ENCODE data around the gene KCTD3. TPM values are rescaled to one million over a fixed set of nuclear protein-coding genes. Genes with fewer than 3 reads are reported as not detected.

Gene KCTD3
- total RNA-seq, 4 donors from 2014 or later: 20.4 to 32.4 (median 31.3) TPM

DNA sequence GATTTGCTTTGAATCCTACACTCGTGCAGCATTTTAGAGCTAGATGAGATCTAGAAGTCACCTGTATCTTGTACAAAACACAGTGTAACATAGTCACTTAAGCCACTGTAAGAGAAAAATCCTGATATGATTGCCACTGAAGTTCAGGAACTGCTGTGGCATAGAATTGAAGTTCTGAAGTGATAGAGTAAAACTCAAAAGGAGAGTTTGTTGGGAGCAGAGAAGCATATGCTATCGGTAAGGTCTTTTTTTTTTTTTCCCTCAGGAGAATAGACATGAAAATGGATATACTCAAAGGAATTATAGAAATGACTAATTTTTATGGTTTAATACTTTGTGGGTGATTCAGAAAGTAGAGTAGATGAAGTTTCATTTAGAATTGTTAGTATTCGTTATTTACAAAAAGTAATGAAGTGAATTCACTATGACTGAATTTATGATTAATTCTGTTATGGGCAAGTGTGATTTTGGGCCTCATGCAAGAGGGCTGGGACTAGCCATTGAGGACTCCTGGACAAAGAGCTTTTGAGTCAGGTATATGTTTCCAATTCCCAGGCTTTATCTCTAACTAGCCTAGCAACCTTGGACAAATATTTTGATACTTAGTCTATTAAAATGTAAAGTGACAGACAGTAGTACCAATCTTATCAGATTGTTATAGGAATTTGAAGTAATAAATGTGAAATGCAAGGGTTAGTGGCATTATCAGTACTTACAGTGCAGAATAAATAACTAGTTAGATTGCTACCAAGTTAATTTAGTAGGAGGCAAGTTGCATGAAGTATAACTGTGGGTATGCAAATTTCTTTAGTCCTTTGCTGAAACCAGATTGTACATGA lies 3.1 kb downstream of the KCTD3 start:
- no peak for DNase-seq (ENCODE audit: low spot score in 2 of 2)
- H3K4me3 ChIP-seq (ENCODE audit: low read depth, poor library complexity, severe bottlenecking): no peak overlapping the region
- TF ChIP-seq, protein P1, sequence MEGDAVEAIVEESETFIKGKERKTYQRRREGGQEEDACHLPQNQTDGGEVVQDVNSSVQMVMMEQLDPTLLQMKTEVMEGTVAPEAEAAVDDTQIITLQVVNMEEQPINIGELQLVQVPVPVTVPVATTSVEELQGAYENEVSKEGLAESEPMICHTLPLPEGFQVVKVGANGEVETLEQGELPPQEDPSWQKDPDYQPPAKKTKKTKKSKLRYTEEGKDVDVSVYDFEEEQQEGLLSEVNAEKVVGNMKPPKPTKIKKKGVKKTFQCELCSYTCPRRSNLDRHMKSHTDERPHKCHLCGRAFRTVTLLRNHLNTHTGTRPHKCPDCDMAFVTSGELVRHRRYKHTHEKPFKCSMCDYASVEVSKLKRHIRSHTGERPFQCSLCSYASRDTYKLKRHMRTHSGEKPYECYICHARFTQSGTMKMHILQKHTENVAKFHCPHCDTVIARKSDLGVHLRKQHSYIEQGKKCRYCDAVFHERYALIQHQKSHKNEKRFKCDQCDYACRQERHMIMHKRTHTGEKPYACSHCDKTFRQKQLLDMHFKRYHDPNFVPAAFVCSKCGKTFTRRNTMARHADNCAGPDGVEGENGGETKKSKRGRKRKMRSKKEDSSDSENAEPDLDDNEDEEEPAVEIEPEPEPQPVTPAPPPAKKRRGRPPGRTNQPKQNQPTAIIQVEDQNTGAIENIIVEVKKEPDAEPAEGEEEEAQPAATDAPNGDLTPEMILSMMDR (IDR thresholded peaks at IDR 0.05): no peak
- no peak for TF ChIP-seq POLR2A (IDR thresholded peaks at IDR 0.05)
- 55 to 62% methylated on average over 3 of the region's 3 CpGs for WGBS, 2 donors
- intact Hi-C loops (cut with DNase I; ENCODE audit: low total_unique reads): no loop called here

DNA sequence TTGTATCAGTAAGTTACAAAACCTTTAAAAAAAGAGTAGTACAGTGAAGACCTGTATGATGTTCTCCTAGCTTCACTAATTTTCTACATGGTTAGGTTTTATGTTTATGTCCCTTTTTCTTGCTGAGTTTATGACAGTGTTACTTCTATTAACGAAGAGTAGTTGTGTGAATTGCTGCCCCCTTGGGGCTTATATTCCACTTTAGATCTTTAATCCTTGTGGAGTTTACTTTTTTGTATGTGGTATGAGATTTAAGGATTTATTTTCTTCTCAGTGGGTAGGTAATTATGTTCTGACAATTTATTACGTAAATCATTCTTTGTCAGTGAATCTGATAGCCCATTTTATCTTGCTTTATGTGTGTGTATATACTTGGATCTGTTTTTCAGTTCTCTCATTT lies 14.8 kb downstream of the KCTD3 start:
- DNase-seq (ENCODE audit: low spot score in 2 of 2): no peak
- intact Hi-C loops (cut with DNase I; ENCODE audit: low total_unique reads): no loop called here
- 86 to 90% methylated on average over 2 of the region's 2 CpGs for WGBS, 2 donors
- TF ChIP-seq POLR2A (IDR thresholded peaks at IDR 0.05): no peak
- TF ChIP-seq, protein P1 (IDR thresholded peaks at IDR 0.05): no peak
- H3K4me3 ChIP-seq (ENCODE audit: low read depth, poor library complexity, severe bottlenecking): no peak overlapping the region

DNA sequence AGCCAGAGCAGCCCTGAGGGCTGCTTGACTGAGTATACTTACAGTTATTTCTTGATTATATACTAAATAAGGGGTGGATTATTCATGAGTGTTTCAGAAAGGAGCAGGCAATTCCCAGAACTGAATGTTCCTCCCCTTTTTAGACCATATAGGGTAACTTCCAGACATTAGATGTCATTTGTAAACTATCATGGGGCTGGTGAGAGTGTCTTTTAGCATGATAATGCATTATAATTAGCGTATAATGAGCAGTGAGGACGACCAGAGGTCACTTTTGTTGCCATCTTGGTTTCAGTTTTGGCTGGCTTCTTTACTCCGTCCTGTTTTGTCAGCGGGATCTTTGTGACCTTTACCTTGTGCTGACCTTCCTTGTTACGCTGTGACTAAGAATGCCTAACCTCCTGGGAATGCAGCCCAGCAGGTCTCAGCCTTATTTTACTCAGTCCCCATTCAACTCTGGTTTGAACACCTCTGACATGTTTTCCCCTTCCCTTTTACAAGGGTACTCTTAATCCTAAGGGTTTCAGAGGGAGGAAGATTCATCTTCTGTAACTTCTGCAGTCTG lies 16.2 kb downstream of the KCTD3 start:
- intact Hi-C loops (cut with DNase I; ENCODE audit: low total_unique reads): no loop called here
- 65 to 80% methylated on average over 5 of the region's 5 CpGs for WGBS, 2 donors
- DNase-seq (ENCODE audit: low spot score in 2 of 2): no peak
- no peak for TF ChIP-seq POLR2A (IDR thresholded peaks at IDR 0.05)
- TF ChIP-seq, protein P1 (IDR thresholded peaks at IDR 0.05): no peak
- H3K4me3 ChIP-seq (ENCODE audit: low read depth, poor library complexity, severe bottlenecking): no peak overlapping the region

DNA sequence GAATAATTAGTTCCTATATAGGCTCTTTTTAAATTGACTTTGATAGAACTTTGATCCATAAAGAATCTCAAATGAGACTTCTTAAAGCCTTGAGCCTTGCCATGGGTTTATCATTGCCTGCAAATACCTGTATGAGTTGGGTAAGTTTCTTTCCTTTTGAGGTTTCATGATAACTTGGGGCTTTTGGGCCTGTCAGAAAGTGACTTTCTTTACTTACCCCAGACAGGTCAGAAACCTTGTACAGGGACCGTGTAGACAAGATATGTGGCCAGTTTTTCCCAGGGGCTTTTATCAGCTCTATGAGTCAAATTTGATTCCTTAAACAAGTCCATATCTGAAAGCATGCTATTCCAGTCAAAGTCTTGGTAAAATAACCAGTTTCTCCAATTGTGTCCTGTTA lies 17.3 kb downstream of the KCTD3 start:
- TF ChIP-seq, protein P1 (IDR thresholded peaks at IDR 0.05): no peak
- no peak for TF ChIP-seq POLR2A (IDR thresholded peaks at IDR 0.05)
- 83 to 97% methylated on average over 1 of the region's 1 CpG for WGBS, 2 donors
- H3K4me3 ChIP-seq (ENCODE audit: low read depth, poor library complexity, severe bottlenecking): no peak overlapping the region
- intact Hi-C loops (cut with DNase I; ENCODE audit: low total_unique reads): no loop called here
- DNase-seq (ENCODE audit: low spot score in 2 of 2): no peak

DNA sequence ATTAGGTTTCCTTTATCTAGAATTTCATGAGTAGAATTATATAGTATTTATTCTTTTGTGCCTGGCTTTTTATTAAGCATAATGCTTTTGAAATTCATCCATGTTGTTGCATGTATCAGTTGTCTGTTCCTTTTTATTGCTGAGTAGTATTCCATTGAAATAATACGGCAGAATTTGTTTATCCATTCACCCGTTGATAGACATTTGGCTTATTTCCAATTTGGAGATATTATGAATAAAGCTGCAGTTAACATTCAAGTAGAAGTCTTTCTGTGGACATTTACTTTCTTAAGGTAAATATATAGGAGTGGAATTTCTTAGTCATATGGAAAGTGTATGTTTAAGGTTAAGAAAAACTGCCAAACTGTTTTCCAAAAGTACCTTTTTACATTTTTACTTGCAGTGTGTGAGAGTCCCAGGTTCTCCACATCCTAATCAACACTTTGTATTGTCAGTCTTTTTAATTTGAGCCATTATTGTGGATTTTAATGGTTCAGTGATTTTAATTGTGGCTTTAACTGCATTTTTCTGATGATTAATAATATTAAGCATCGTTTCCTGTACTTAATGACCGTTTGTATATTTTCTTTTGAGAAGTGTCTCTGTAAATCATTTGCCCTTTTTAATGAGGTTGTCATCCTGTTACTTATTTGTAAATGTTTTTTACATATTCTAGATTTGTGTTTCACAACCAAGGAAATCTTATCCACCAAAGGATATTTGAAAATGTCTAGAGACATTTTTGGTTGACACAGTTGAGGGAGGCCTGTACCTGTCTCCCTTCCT lies 22.7 kb downstream of the KCTD3 start:
- DNase-seq (ENCODE audit: low spot score in 2 of 2): no peak
- 87 to 88% methylated on average over 4 of the region's 4 CpGs for WGBS, 2 donors
- H3K4me3 ChIP-seq (ENCODE audit: low read depth, poor library complexity, severe bottlenecking): no peak overlapping the region
- intact Hi-C loops (cut with DNase I; ENCODE audit: low total_unique reads): no loop called here
- TF ChIP-seq, protein P1 (IDR thresholded peaks at IDR 0.05): no peak
- no peak for TF ChIP-seq POLR2A (IDR thresholded peaks at IDR 0.05)

Measured in lower leg skin (tissue), 4 donors.